ENCODE results near the gene FGF14. TPM values are rescaled to one million over a fixed set of nuclear protein-coding genes. Genes with fewer than 3 reads are reported as not detected.

Gene FGF14
- total RNA-seq, 4 donors from 2014 or later: 0.28 to 2.3 (median 0.35) TPM; not detected in 1

- Histone ChIP-seq H3K4me3 (no peak overlapping the region), H3K27me3 (no peaks in the 10 kb centered on the region), H3K9me3 (no peaks in the 10 kb centered on the region), H3K27ac (no peak overlapping the region), H3K36me3 (no peaks in the 10 kb centered on the region), H3K4me1 (no peaks in the 10 kb centered on the region)
- no peak for DNase-seq
- no peak for TF ChIP-seq CTCF (IDR thresholded peaks at IDR 0.05)
- TF ChIP-seq POLR2A (IDR thresholded peaks at IDR 0.05): no peak
Measured at GRCh38 chr13:101996954-101997353, 404.9 kb downstream of the FGF14 start.

GRCh38 chr13:101989798-101990350 lies 412.0 kb downstream of the FGF14 start:
- TF ChIP-seq CTCF (IDR thresholded peaks at IDR 0.05) (no peak), POLR2A (IDR thresholded peaks at IDR 0.05) (no peak)
- no peak overlapping the region for H3K27ac ChIP-seq

GRCh38 chr13:101988140-101988539 lies 413.7 kb downstream of the FGF14 start:
- Histone ChIP-seq H3K27ac (no peak overlapping the region), H3K4me1 (no peaks in the 10 kb centered on the region), H3K27me3 (no peaks in the 10 kb centered on the region), H3K4me3 (no peak overlapping the region), H3K36me3 (no peaks in the 10 kb centered on the region), H3K9me3 (no peaks in the 10 kb centered on the region)
- no peak for TF ChIP-seq POLR2A (IDR thresholded peaks at IDR 0.05)
- TF ChIP-seq CTCF (IDR thresholded peaks at IDR 0.05): no peak
- DNase-seq: no peak

More at GRCh38 chr13:101989798-101990350, 412.0 kb downstream of the FGF14 start:
- H3K9me3 ChIP-seq: no peaks in the 10 kb centered on the region
- H3K36me3 ChIP-seq: no peaks in the 10 kb centered on the region
- H3K4me1 ChIP-seq: no peaks in the 10 kb centered on the region
- no peak for DNase-seq
- H3K4me3 ChIP-seq: no peak overlapping the region
- H3K27me3 ChIP-seq: no peaks in the 10 kb centered on the region

- Histone ChIP-seq H3K9me3 (no peaks in the 10 kb centered on the region), H3K4me1 (no peaks in the 10 kb centered on the region), H3K27ac (no peak overlapping the region), H3K36me3 (no peaks in the 10 kb centered on the region), H3K4me3 (no peak overlapping the region), H3K27me3 (no peaks in the 10 kb centered on the region)
- TF ChIP-seq CTCF (IDR thresholded peaks at IDR 0.05): no peak
- no peak for TF ChIP-seq POLR2A (IDR thresholded peaks at IDR 0.05)
- DNase-seq: no peak
Measured at GRCh38 chr13:101986316-101986715, 415.5 kb downstream of the FGF14 start.

- no peak for DNase-seq
- H3K36me3 ChIP-seq: no peaks in the 10 kb centered on the region
- no peak overlapping the region for H3K4me3 ChIP-seq
- no peaks in the 10 kb centered on the region for H3K4me1 ChIP-seq
- H3K27ac ChIP-seq: no peak overlapping the region
- H3K27me3 ChIP-seq: no peaks in the 10 kb centered on the region
- no peaks in the 10 kb centered on the region for H3K9me3 ChIP-seq
- TF ChIP-seq POLR2A (IDR thresholded peaks at IDR 0.05) (no peak), CTCF (IDR thresholded peaks at IDR 0.05) (no peak)
Measured at GRCh38 chr13:101985321-101985720, 416.5 kb downstream of the FGF14 start.

GRCh38 chr13:101982903-101983302 lies 418.9 kb downstream of the FGF14 start:
- DNase-seq: no peak
- H3K27me3 ChIP-seq: no peaks in the 10 kb centered on the region
- H3K4me3 ChIP-seq: no peak overlapping the region
- no peak for TF ChIP-seq POLR2A (IDR thresholded peaks at IDR 0.05)
- TF ChIP-seq CTCF (IDR thresholded peaks at IDR 0.05): no peak
- H3K36me3 ChIP-seq: no peaks in the 10 kb centered on the region
- H3K4me1 ChIP-seq: peaks cover 0 to 9% (median 0%) of the 10 kb centered on the region in 4 donors
- no peaks in the 10 kb centered on the region for H3K9me3 ChIP-seq
- H3K27ac ChIP-seq: no peak overlapping the region

Measured in Peyer's patch (tissue), 4 donors.